SK-N-MC (cell line): ENCODE data around the gene NXN.

Experiments used
- EZH2 ChIP-seq: fragments of 200-600 bp; sonication (generic); IDR thresholded peaks from one replicate; pipeline ENCODE4 v1.6.1; 2017; ENCODE audit warnings: antibody characterized with exemption
- FOXP2 ChIP-seq: optimal IDR thresholded peaks from 2 replicates; pipeline ENCODE3; 2011; ENCODE audit warnings: mild to moderate bottlenecking, moderate library complexity; ENCODE audit not compliant: insufficient read depth; ENCODE audit errors: extremely low read length, control extremely low read depth
- POLR2AphosphoS5 ChIP-seq: IDR thresholded peaks from 2 replicates; pipeline ENCODE4 v1.6.1; 2012; ENCODE audit warnings: mild to moderate bottlenecking, low read depth, low read length, borderline replicate concordance

GRCh38 chr17:998111-998510 is 18.5 kb upstream of the NXN start:
- no peak for TF ChIP-seq POLR2AphosphoS5
- TF ChIP-seq EZH2: no peak
- no peak for TF ChIP-seq FOXP2
